SK-N-SH treated with all-trans-retinoic acid at 6 μM for 48 hours (cell line): Measurements from ENCODE around the gene CD207.

Experiments
- CSDC2 ChIP-seq: fragments of 250-450 bp; sonication (Bioruptor Pico); IDR thresholded peaks from 2 replicates; pipeline ENCODE4 v1.5.0; 2020; ENCODE audit warnings: mild to moderate bottlenecking, moderate library complexity
- ESRRG ChIP-seq: fragments of 250-450 bp; sonication (Bioruptor Pico); IDR thresholded peaks from 2 replicates; pipeline ENCODE4 v1.6.1; 2021; ENCODE audit warnings: mild to moderate bottlenecking
- GLIS3 ChIP-seq: fragments of 250-450 bp; sonication (Bioruptor Pico); IDR thresholded peaks from 2 replicates; pipeline ENCODE4 v1.5.0; 2020; ENCODE audit warnings: mild to moderate bottlenecking, moderate library complexity
- OSR1 ChIP-seq: fragments of 250-450 bp; sonication (Bioruptor Pico); IDR thresholded peaks from 2 replicates; pipeline ENCODE4 v1.8.0; 2022; ENCODE audit warnings: moderate library complexity, mild to moderate bottlenecking, inconsistent platforms
- PATZ1 ChIP-seq: fragments of 250-450 bp; sonication (Bioruptor Pico); IDR thresholded peaks from 2 replicates; pipeline ENCODE4 v1.8.0; 2020; ENCODE audit warnings: mild to moderate bottlenecking, moderate library complexity, borderline replicate concordance
- RARB ChIP-seq: fragments of 250-450 bp; sonication (Bioruptor Pico); IDR thresholded peaks from 2 replicates; pipeline ENCODE4 v1.8.0; 2021; ENCODE audit warnings: mild to moderate bottlenecking, moderate library complexity
- TOX ChIP-seq: fragments of 250-450 bp; sonication (Bioruptor Pico); IDR thresholded peaks from 2 replicates; pipeline ENCODE4 v1.8.0; 2021; ENCODE audit warnings: mild to moderate bottlenecking, moderate library complexity, borderline replicate concordance
- ZC3H10 ChIP-seq: fragments of 250-450 bp; sonication (Bioruptor Pico); IDR thresholded peaks from 2 replicates; pipeline ENCODE4 v1.5.1; 2021; ENCODE audit warnings: mild to moderate bottlenecking, moderate library complexity
- ZFP3 ChIP-seq: fragments of 250-450 bp; sonication (Bioruptor Pico); IDR thresholded peaks from 2 replicates; pipeline ENCODE4 v1.5.0; 2020; ENCODE audit warnings: mild to moderate bottlenecking, moderate library complexity

DNA sequence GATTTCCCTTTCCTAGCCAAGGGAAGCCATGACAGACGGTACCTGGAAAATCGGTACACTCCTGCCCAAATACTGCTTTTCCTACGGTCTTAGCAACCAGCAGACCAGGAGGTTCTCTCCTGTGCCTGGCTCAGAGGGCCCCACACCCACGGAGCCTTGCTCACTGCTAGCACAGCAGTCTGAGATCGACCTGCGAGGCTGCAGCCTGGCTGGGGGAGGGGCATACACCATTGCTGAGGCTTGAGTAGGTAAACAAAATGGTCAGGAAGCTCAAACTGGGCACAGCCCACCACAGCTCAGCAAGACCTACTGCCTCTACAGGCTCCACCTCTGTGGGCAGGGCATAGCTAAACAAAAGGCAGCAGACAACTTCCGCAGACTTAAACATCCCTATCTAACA is 6.8 kb upstream of the CD207 start:
- no peak for TF ChIP-seq OSR1 (CRISPR knock-in tag)
- no peak for TF ChIP-seq TOX (CRISPR knock-in tag)
- no peak for TF ChIP-seq PATZ1
- no peak for TF ChIP-seq ZFP3 (CRISPR knock-in tag)
- TF ChIP-seq ZC3H10: no peak
- no peak for TF ChIP-seq GLIS3 (CRISPR knock-in tag)
- TF ChIP-seq RARB (CRISPR knock-in tag): no peak
- no peak for TF ChIP-seq CSDC2
- no peak for TF ChIP-seq ESRRG
